H9 (cell line): ENCODE data around the gene HOOK2. TPM values are rescaled to one million over a fixed set of nuclear protein-coding genes. Genes with fewer than 3 reads are reported as not detected.
A peak's percentile ranks its signal among the peaks of the same experiment; 100 is the strongest.

Experiments used
- DNase-seq: peaks from one replicate; pipeline ENCODE4 v3.0.0-alpha.2; 2017
- H2AFZ ChIP-seq: one replicate; pipeline ENCODE4 v1.6.1; 2013; ENCODE audit warnings: mild to moderate bottlenecking, low read length, control low read depth, moderate library complexity
- H2AK5ac ChIP-seq: 2 replicates; pipeline ENCODE4 v1.6.1; 2013; ENCODE audit warnings: low read length, control low read depth, mixed read lengths; ENCODE audit not compliant: insufficient read length
- H2BK120ac ChIP-seq: one replicate; pipeline ENCODE4 v1.6.1; 2013; ENCODE audit warnings: low read depth, mild to moderate bottlenecking, low read length, control low read depth, inconsistent platforms; ENCODE audit not compliant: poor library complexity, severe bottlenecking
- H2BK12ac ChIP-seq: 2 replicates; pipeline ENCODE4 v1.6.1; 2013; ENCODE audit warnings: low read length, control low read depth, mixed read lengths, low read depth; ENCODE audit not compliant: insufficient read length
- H2BK15ac ChIP-seq: 2 replicates; pipeline ENCODE4 v1.6.1; 2013; ENCODE audit warnings: low read depth, low read length, control low read depth
- H2BK20ac ChIP-seq: one replicate; pipeline ENCODE4 v1.6.1; 2013; ENCODE audit warnings: low read depth, mild to moderate bottlenecking, low read length, control low read depth, inconsistent platforms; ENCODE audit not compliant: poor library complexity, severe bottlenecking
- H2BK5ac ChIP-seq: 2 replicates; pipeline ENCODE4 v1.6.1; 2013; ENCODE audit warnings: low read length, control low read depth, mixed read lengths; ENCODE audit not compliant: insufficient read length
- H3K14ac ChIP-seq: 2 replicates; pipeline ENCODE4 v1.6.1; 2013; ENCODE audit warnings: low read length, control low read depth; ENCODE audit not compliant: insufficient read depth
- H3K18ac ChIP-seq: 2 replicates; pipeline ENCODE4 v1.6.1; 2013; ENCODE audit warnings: low read depth, mild to moderate bottlenecking, mixed read lengths, low read length, control low read depth; ENCODE audit not compliant: insufficient read length
- H3K23ac ChIP-seq: 2 replicates; pipeline ENCODE4 v1.6.1; 2013; ENCODE audit warnings: low read length, control low read depth, mixed read lengths, low read depth; ENCODE audit not compliant: insufficient read length
- H3K23me2 ChIP-seq: 2 replicates; pipeline ENCODE4 v1.6.1; 2013; ENCODE audit warnings: low read depth, mild to moderate bottlenecking, mixed read lengths, low read length, control low read depth; ENCODE audit not compliant: insufficient read length, poor library complexity, severe bottlenecking
- H3K27ac ChIP-seq: 2 replicates; pipeline ENCODE4 v1.5.1; 2013; ENCODE audit warnings: low read length, control low read depth, mixed read lengths, low read depth; ENCODE audit not compliant: insufficient read length
- H3K27me3 ChIP-seq: 2 replicates; pipeline ENCODE4 v1.6.1; 2013; ENCODE audit warnings: low read length, control low read depth, inconsistent platforms; ENCODE audit not compliant: insufficient read depth
- H3K4ac ChIP-seq: 2 replicates; pipeline ENCODE4 v1.6.1; 2013; ENCODE audit warnings: low read depth, mild to moderate bottlenecking, control low read depth, inconsistent platforms, low read length, moderate library complexity
- H3K4me1 ChIP-seq: 2 replicates; pipeline ENCODE4 v1.6.1; 2013; ENCODE audit warnings: low read length, control low read depth, inconsistent platforms; ENCODE audit not compliant: insufficient read depth
- H3K4me2 ChIP-seq: 2 replicates; pipeline ENCODE4 v1.6.1; 2013; ENCODE audit warnings: low read length, control low read depth, mixed read lengths; ENCODE audit not compliant: insufficient read length, insufficient read depth
- H3K56ac ChIP-seq: 2 replicates; pipeline ENCODE4 v1.6.1; 2013; ENCODE audit warnings: low read depth, mild to moderate bottlenecking, mixed read lengths, low read length, control low read depth; ENCODE audit not compliant: insufficient read length
- H3K79me1 ChIP-seq: 2 replicates; pipeline ENCODE4 v1.6.1; 2013; ENCODE audit warnings: low read depth, mild to moderate bottlenecking, moderate library complexity, low read length, control low read depth, inconsistent platforms; ENCODE audit not compliant: insufficient read depth, poor library complexity, severe bottlenecking
- H3K79me2 ChIP-seq: 2 replicates; pipeline ENCODE4 v1.6.1; 2013; ENCODE audit warnings: low read length, control low read depth, inconsistent platforms; ENCODE audit not compliant: insufficient read depth
- H3K9ac ChIP-seq: 2 replicates; pipeline ENCODE4 v1.6.1; 2013; ENCODE audit warnings: low read length, control low read depth, mixed read lengths; ENCODE audit not compliant: insufficient read length; ENCODE audit errors: extremely low read depth
- H3K9me3 ChIP-seq: one replicate; pipeline ENCODE4 v1.6.1; 2013; ENCODE audit warnings: low read depth, low read length, inconsistent platforms; ENCODE audit not compliant: control insufficient read depth
- H3T11ph ChIP-seq: one replicate; pipeline ENCODE4 v1.6.1; 2013; ENCODE audit warnings: mild to moderate bottlenecking, low read length, control low read depth, inconsistent platforms
- H4K20me1 ChIP-seq: one replicate; pipeline ENCODE4 v1.6.1; 2013; ENCODE audit not compliant: control insufficient read depth, insufficient read length, insufficient read depth
- H4K5ac ChIP-seq: 2 replicates; pipeline ENCODE4 v1.6.1; 2013; ENCODE audit warnings: low read depth, mild to moderate bottlenecking, mixed read lengths, low read length, control low read depth; ENCODE audit not compliant: insufficient read length
- H4K8ac ChIP-seq: replicated peaks from 2 replicates; pipeline ENCODE4 v1.6.1; 2013; ENCODE audit warnings: low read length, control low read depth, mixed read lengths, low read depth; ENCODE audit not compliant: insufficient read length
- H4K91ac ChIP-seq: 2 replicates; pipeline ENCODE4 v1.6.1; 2013; ENCODE audit warnings: low read depth, mild to moderate bottlenecking, moderate library complexity, mixed read lengths, low read length, control low read depth; ENCODE audit not compliant: insufficient read length
- H3K27ac Mint-ChIP-seq, 3 experiments: 2 replicates in 2 of 3; 3 replicates in 1 of 3; pipeline ENCODE4 v1.8.0; 2020 to 2021; ENCODE audit warnings: mixed read lengths in 3 of 3, mild to moderate bottlenecking in 1 of 3, moderate library complexity in 1 of 3
- H3K27me3 Mint-ChIP-seq: 2 replicates; pipeline ENCODE4 v1.8.0; 2021; ENCODE audit warnings: low read depth, mild to moderate bottlenecking, moderate library complexity, mixed read lengths
- H3K36me3 Mint-ChIP-seq, 3 experiments: 2 replicates in 2 of 3; 3 replicates in 1 of 3; pipeline ENCODE4 v1.8.0; 2020 to 2021; ENCODE audit warnings: low read depth in 3 of 3, mixed read lengths in 3 of 3; ENCODE audit not compliant: insufficient read depth in 1 of 3
- H3K4me1 Mint-ChIP-seq, 2 experiments: 2 replicates each; pipeline ENCODE4 v1.8.0; 2020; ENCODE audit warnings: mixed read lengths in 2 of 2
- H3K4me3 Mint-ChIP-seq, 2 experiments: 2 replicates in 1 of 2; 3 replicates in 1 of 2; pipeline ENCODE4 v1.8.0; 2020 to 2021; ENCODE audit warnings: mild to moderate bottlenecking in 2 of 2, mixed read lengths in 2 of 2, moderate library complexity in 1 of 2
- H3K9me3 Mint-ChIP-seq, 2 experiments: 2 replicates in 1 of 2; 3 replicates in 1 of 2; pipeline ENCODE4 v1.8.0; 2020; ENCODE audit warnings: mild to moderate bottlenecking in 2 of 2, mixed read lengths in 2 of 2, moderate library complexity in 1 of 2
- WGBS: extraction: QIAGEN DNeasy Blood & Tissue Kit; methylation state at CpG from one replicate; pipeline ENCODE4 v1.1.7; 2013; ENCODE audit warnings: missing lambda C conversion rate, low lambda C conversion rate, mixed read lengths; ENCODE audit not compliant: insufficient read length; ENCODE audit errors: extremely low coverage; 5-methylcytosine and 5-hydroxymethylcytosine counted together
- total RNA-seq: library from RNA; stranded (reverse); gene quantifications from 2 replicates; pipeline ENCODE4 v1.2.1, GENCODE V29; 2021
- TF ChIP-seq, protein P1 (sequence below): fragments of 200-600 bp; sonication (generic); conservative IDR thresholded peaks from 3 replicates; pipeline ENCODE4 v1.8.0; 2021; ENCODE audit warnings: antibody characterized with exemption, mild to moderate bottlenecking

HOOK2 gene
- total RNA-seq, 1 experiment from 2014 or later, result 64.7 TPM

- Histone ChIP-seq H3K4ac (no peak overlapping the region), H2AK5ac (no peak overlapping the region), H3K23me2 (peaks cover 37% of the 10 kb centered on the region), H3K4me2 (peak overlapping the region; percentile 48), H3K27me3 (no peaks in the 10 kb centered on the region; the same call in 1 of the 2 replicates), H2BK20ac (no peak overlapping the region), H3K27ac (no peak overlapping the region), H4K5ac (no peak overlapping the region), H3K56ac (no peak overlapping the region), H2BK15ac (no peak overlapping the region), H3K14ac (peak overlapping the region; percentile 46; the same call in 1 of the 2 replicates), H3K18ac (peak overlapping the region; percentile 5), H2BK5ac (no peak overlapping the region), H3K79me1 (no peaks in the 10 kb centered on the region), H3T11ph (no peak overlapping the region), H3K4me1 (peaks cover 2% of the 10 kb centered on the region; the same call in 1 of the 2 replicates), H3K79me2 (no peaks in the 10 kb centered on the region), H3K9me3 (no peaks in the 10 kb centered on the region), H4K91ac (no peak overlapping the region), H4K8ac (no peak overlapping the region), H2AFZ (no peak overlapping the region), H3K9ac (no peak overlapping the region), H3K23ac (no peak overlapping the region), H2BK12ac (no peak overlapping the region), H2BK120ac (no peak overlapping the region), H4K20me1 (no peaks in the 10 kb centered on the region)
- no CpG with 5 or more reads among the region's 46 CpGs for WGBS
- H3K36me3 Mint-ChIP-seq, result no peaks in the 10 kb centered on the region
- H3K27me3 Mint-ChIP-seq, result peaks cover 6% of the 10 kb centered on the region
- no peaks in the 10 kb centered on the region for H3K9me3 Mint-ChIP-seq
- TF ChIP-seq, protein P1, sequence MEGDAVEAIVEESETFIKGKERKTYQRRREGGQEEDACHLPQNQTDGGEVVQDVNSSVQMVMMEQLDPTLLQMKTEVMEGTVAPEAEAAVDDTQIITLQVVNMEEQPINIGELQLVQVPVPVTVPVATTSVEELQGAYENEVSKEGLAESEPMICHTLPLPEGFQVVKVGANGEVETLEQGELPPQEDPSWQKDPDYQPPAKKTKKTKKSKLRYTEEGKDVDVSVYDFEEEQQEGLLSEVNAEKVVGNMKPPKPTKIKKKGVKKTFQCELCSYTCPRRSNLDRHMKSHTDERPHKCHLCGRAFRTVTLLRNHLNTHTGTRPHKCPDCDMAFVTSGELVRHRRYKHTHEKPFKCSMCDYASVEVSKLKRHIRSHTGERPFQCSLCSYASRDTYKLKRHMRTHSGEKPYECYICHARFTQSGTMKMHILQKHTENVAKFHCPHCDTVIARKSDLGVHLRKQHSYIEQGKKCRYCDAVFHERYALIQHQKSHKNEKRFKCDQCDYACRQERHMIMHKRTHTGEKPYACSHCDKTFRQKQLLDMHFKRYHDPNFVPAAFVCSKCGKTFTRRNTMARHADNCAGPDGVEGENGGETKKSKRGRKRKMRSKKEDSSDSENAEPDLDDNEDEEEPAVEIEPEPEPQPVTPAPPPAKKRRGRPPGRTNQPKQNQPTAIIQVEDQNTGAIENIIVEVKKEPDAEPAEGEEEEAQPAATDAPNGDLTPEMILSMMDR, result no peak
- H3K27ac Mint-ChIP-seq, result peak overlapping the region; percentile 80 to 91 (median 83); a peak in 4 of 7 replicates
- H3K4me3 Mint-ChIP-seq, result peak overlapping the region; percentile 66 to 84
- peaks cover 28 to 30% of the 10 kb centered on the region in 2 experiments for H3K4me1 Mint-ChIP-seq
- DNase-seq, result no peak
Observed at GRCh38 chr19:12789098-12789903, 13.9 kb upstream of the HOOK2 start.
